Measurements from ENCODE around the gene TAF4B.

TAF4B gene

GRCh38 chr18:26432651-26433424, 206.6 kb downstream of the TAF4B start:
- Histone ChIP-seq H3K23ac (ENCODE audit: low read length in 2 of 2) (no peak overlapping the region), H4K8ac (ENCODE audit: low read length) (no peak overlapping the region), H3K4me1 (ENCODE audit: control insufficient read depth, insufficient read depth, low read depth, low read length) (peaks cover 16% of the 10 kb centered on the region), H2BK5ac (ENCODE audit: low read depth, low read length, poor library complexity, severe bottlenecking) (no peak overlapping the region), H2BK15ac (ENCODE audit: low read depth, poor library complexity, severe bottlenecking) (no peak overlapping the region), H2BK120ac (ENCODE audit: low read depth, low read length) (no peak overlapping the region), H3K4me3 (ENCODE audit: insufficient read depth in 1 of 2, low read depth in 1 of 2, low read length in 2 of 2) (no peak overlapping the region), H3K79me1 (replicated peaks; ENCODE audit: low read length, poor library complexity, severe bottlenecking) (no peaks in the 10 kb centered on the region), H3K9me3 (ENCODE audit: control insufficient read depth, low read length) (no peaks in the 10 kb centered on the region), H3K14ac (ENCODE audit: low read length in 2 of 2) (no peak overlapping the region), H2BK12ac (ENCODE audit: low read length in 2 of 2) (no peak overlapping the region), H3K27me3 (ENCODE audit: control insufficient read depth in 1 of 2, insufficient read depth in 1 of 2, low read length in 2 of 2) (no peaks in the 10 kb centered on the region), H3K27ac (ENCODE audit: low read length, poor library complexity, severe bottlenecking) (no peak overlapping the region), H3K9ac (ENCODE audit: low read length) (no peak overlapping the region), H3K4me2 (ENCODE audit: low read length, poor library complexity, severe bottlenecking) (no peak overlapping the region), H3K4ac (ENCODE audit: low read depth in 1 of 2, low read length in 2 of 2) (no peak overlapping the region), H3K18ac (ENCODE audit: low read depth in 1 of 2, low read length in 2 of 2) (no peak overlapping the region), H2AK5ac (ENCODE audit: low read length, severe bottlenecking) (no peak overlapping the region), H3K36me3 (ENCODE audit: control insufficient read depth in 1 of 2, insufficient read depth in 2 of 2, low read depth in 1 of 2, low read length in 2 of 2) (no peaks in the 10 kb centered on the region), H4K91ac (ENCODE audit: low read length) (no peak overlapping the region), H2AFZ (ENCODE audit: low read depth, low read length) (no peak overlapping the region)
- DNase-seq = no peak
- WGBS = 80% methylated on average over 4 of the region's 5 CpGs

- Histone ChIP-seq H3K23ac (ENCODE audit: low read length in 2 of 2) (no peak overlapping the region), H4K91ac (ENCODE audit: low read length) (no peak overlapping the region), H2BK15ac (ENCODE audit: low read depth, poor library complexity, severe bottlenecking) (no peak overlapping the region), H4K8ac (ENCODE audit: low read length) (no peak overlapping the region), H3K27me3 (ENCODE audit: control insufficient read depth in 1 of 2, insufficient read depth in 1 of 2, low read length in 2 of 2) (no peaks in the 10 kb centered on the region), H3K79me1 (replicated peaks; ENCODE audit: low read length, poor library complexity, severe bottlenecking) (no peaks in the 10 kb centered on the region), H3K4me2 (ENCODE audit: low read length, poor library complexity, severe bottlenecking) (no peak overlapping the region), H3K9ac (ENCODE audit: low read length) (no peak overlapping the region), H3K4me3 (ENCODE audit: insufficient read depth in 1 of 2, low read depth in 1 of 2, low read length in 2 of 2) (no peak overlapping the region), H3K4me1 (ENCODE audit: control insufficient read depth, insufficient read depth, low read depth, low read length) (peaks cover 14% of the 10 kb centered on the region), H3K4ac (ENCODE audit: low read depth in 1 of 2, low read length in 2 of 2) (no peak overlapping the region), H3K27ac (ENCODE audit: low read length, poor library complexity, severe bottlenecking) (no peak overlapping the region), H2BK5ac (ENCODE audit: low read depth, low read length, poor library complexity, severe bottlenecking) (no peak overlapping the region), H3K36me3 (ENCODE audit: control insufficient read depth in 1 of 2, insufficient read depth in 2 of 2, low read depth in 1 of 2, low read length in 2 of 2) (no peaks in the 10 kb centered on the region), H2AK5ac (ENCODE audit: low read length, severe bottlenecking) (no peak overlapping the region), H3K18ac (ENCODE audit: low read depth in 1 of 2, low read length in 2 of 2) (no peak overlapping the region), H3K9me3 (ENCODE audit: control insufficient read depth, low read length) (no peaks in the 10 kb centered on the region), H3K14ac (ENCODE audit: low read length in 2 of 2) (no peak overlapping the region), H2AFZ (ENCODE audit: low read depth, low read length) (no peak overlapping the region), H2BK120ac (ENCODE audit: low read depth, low read length) (no peak overlapping the region), H2BK12ac (ENCODE audit: low read length in 2 of 2) (no peak overlapping the region)
- 86% methylated on average over 1 of the region's 2 CpGs for WGBS
- DNase-seq = no peak
These were observed 208.6 kb downstream of the TAF4B start for GRCh38 chr18:26434887-26435286.

- no peak overlapping the region for H3K9ac ChIP-seq (ENCODE audit: low read length)
- H4K8ac ChIP-seq (ENCODE audit: low read length) = peak overlapping the region; percentile 33
- no peaks in the 10 kb centered on the region for H3K79me1 ChIP-seq (replicated peaks; ENCODE audit: low read length, poor library complexity, severe bottlenecking)
- no peak overlapping the region for H3K14ac ChIP-seq (ENCODE audit: low read length in 2 of 2)
- no peak for DNase-seq
- H2AK5ac ChIP-seq (ENCODE audit: low read length, severe bottlenecking) = peak overlapping the region; percentile 5
- H3K9me3 ChIP-seq (ENCODE audit: control insufficient read depth, low read length) = no peaks in the 10 kb centered on the region
- no peak overlapping the region for H2AFZ ChIP-seq (ENCODE audit: low read depth, low read length)
- H3K36me3 ChIP-seq (ENCODE audit: control insufficient read depth in 1 of 2, insufficient read depth in 2 of 2, low read depth in 1 of 2, low read length in 2 of 2) = no peaks in the 10 kb centered on the region
- peaks cover 14% of the 10 kb centered on the region for H3K4me1 ChIP-seq (ENCODE audit: control insufficient read depth, insufficient read depth, low read depth, low read length)
- no peak overlapping the region for H2BK5ac ChIP-seq (ENCODE audit: low read depth, low read length, poor library complexity, severe bottlenecking)
- H3K27me3 ChIP-seq (ENCODE audit: control insufficient read depth in 1 of 2, insufficient read depth in 1 of 2, low read length in 2 of 2) = no peaks in the 10 kb centered on the region
- peak overlapping the region in 1 of 2 experiments; percentile 46 for H3K4ac ChIP-seq (ENCODE audit: low read depth in 1 of 2, low read length in 2 of 2)
- H2BK120ac ChIP-seq (ENCODE audit: low read depth, low read length) = no peak overlapping the region
- H3K18ac ChIP-seq (ENCODE audit: low read depth in 1 of 2, low read length in 2 of 2) = peak overlapping the region in 1 of 2 experiments; percentile 66
- H2BK15ac ChIP-seq (ENCODE audit: low read depth, poor library complexity, severe bottlenecking) = no peak overlapping the region
- no peak overlapping the region for H3K4me3 ChIP-seq (ENCODE audit: insufficient read depth in 1 of 2, low read depth in 1 of 2, low read length in 2 of 2)
- no peak overlapping the region for H3K4me2 ChIP-seq (ENCODE audit: low read length, poor library complexity, severe bottlenecking)
- no peak overlapping the region for H3K27ac ChIP-seq (ENCODE audit: low read length, poor library complexity, severe bottlenecking)
- H4K91ac ChIP-seq (ENCODE audit: low read length) = no peak overlapping the region
- 93% methylated on average over 8 of the region's 8 CpGs for WGBS
- H2BK12ac ChIP-seq (ENCODE audit: low read length in 2 of 2) = no peak overlapping the region
- no peak overlapping the region for H3K23ac ChIP-seq (ENCODE audit: low read length in 2 of 2)
These were observed 209.3 kb downstream of the TAF4B start for GRCh38 chr18:26435415-26436095.

- Histone ChIP-seq H2BK120ac (ENCODE audit: low read depth, low read length) (no peak overlapping the region), H3K9me3 (ENCODE audit: control insufficient read depth, low read length) (no peaks in the 10 kb centered on the region), H3K4ac (ENCODE audit: low read depth in 1 of 2, low read length in 2 of 2) (no peak overlapping the region), H3K27ac (ENCODE audit: low read length, poor library complexity, severe bottlenecking) (no peak overlapping the region), H3K36me3 (ENCODE audit: control insufficient read depth in 1 of 2, insufficient read depth in 2 of 2, low read depth in 1 of 2, low read length in 2 of 2) (no peaks in the 10 kb centered on the region), H2BK12ac (ENCODE audit: low read length in 2 of 2) (peak overlapping the region in 1 of 2 experiments; percentile 4), H3K4me3 (ENCODE audit: insufficient read depth in 1 of 2, low read depth in 1 of 2, low read length in 2 of 2) (no peak overlapping the region), H3K9ac (ENCODE audit: low read length) (no peak overlapping the region), H2BK5ac (ENCODE audit: low read depth, low read length, poor library complexity, severe bottlenecking) (no peak overlapping the region), H3K79me1 (replicated peaks; ENCODE audit: low read length, poor library complexity, severe bottlenecking) (no peaks in the 10 kb centered on the region), H3K23ac (ENCODE audit: low read length in 2 of 2) (no peak overlapping the region), H3K27me3 (ENCODE audit: control insufficient read depth in 1 of 2, insufficient read depth in 1 of 2, low read length in 2 of 2) (no peaks in the 10 kb centered on the region), H3K4me2 (ENCODE audit: low read length, poor library complexity, severe bottlenecking) (no peak overlapping the region), H2BK15ac (ENCODE audit: low read depth, poor library complexity, severe bottlenecking) (no peak overlapping the region), H2AFZ (ENCODE audit: low read depth, low read length) (no peak overlapping the region), H3K4me1 (ENCODE audit: control insufficient read depth, insufficient read depth, low read depth, low read length) (peaks cover 14% of the 10 kb centered on the region), H3K18ac (ENCODE audit: low read depth in 1 of 2, low read length in 2 of 2) (peak overlapping the region in 1 of 2 experiments; percentile 29), H3K14ac (ENCODE audit: low read length in 2 of 2) (no peak overlapping the region), H2AK5ac (ENCODE audit: low read length, severe bottlenecking) (peak overlapping the region; percentile 8), H4K91ac (ENCODE audit: low read length) (no peak overlapping the region), H4K8ac (ENCODE audit: low read length) (no peak overlapping the region)
- WGBS = 73% methylated on average over 10 of the region's 11 CpGs
- DNase-seq = peak; percentile 63
These were observed 210.2 kb downstream of the TAF4B start for GRCh38 chr18:26436176-26437051.
